T-helper 1 cell treated with Interleukin-12 subunit alpha and Interleukin-12 subunit beta and Interleukin-4 antibody, amounts not matched to agents 30 μg/mL and 1 μg/mL, for 36 hours (primary cell): ENCODE measurements around the gene PLXNA3.

Experiments
- H3K27ac Mint-ChIP-seq: one replicate; pipeline ENCODE4 v1.8.0; 2021; ENCODE audit warnings: mild to moderate bottlenecking, mixed read lengths
- H3K27me3 Mint-ChIP-seq: one replicate; pipeline ENCODE4 v1.8.0; 2021; ENCODE audit warnings: low read depth, mixed read lengths
- H3K36me3 Mint-ChIP-seq: one replicate; pipeline ENCODE4 v1.8.0; 2021; ENCODE audit warnings: low read depth, mixed read lengths
- H3K4me1 Mint-ChIP-seq: one replicate; pipeline ENCODE4 v1.8.0; 2021; ENCODE audit warnings: low read depth, mixed read lengths
- H3K4me3 Mint-ChIP-seq: one replicate; pipeline ENCODE4 v1.8.0; 2021; ENCODE audit warnings: mild to moderate bottlenecking, moderate library complexity, mixed read lengths
- H3K9me3 Mint-ChIP-seq: one replicate; pipeline ENCODE4 v1.8.0; 2021; ENCODE audit warnings: mixed read lengths

PLXNA3 gene

DNA sequence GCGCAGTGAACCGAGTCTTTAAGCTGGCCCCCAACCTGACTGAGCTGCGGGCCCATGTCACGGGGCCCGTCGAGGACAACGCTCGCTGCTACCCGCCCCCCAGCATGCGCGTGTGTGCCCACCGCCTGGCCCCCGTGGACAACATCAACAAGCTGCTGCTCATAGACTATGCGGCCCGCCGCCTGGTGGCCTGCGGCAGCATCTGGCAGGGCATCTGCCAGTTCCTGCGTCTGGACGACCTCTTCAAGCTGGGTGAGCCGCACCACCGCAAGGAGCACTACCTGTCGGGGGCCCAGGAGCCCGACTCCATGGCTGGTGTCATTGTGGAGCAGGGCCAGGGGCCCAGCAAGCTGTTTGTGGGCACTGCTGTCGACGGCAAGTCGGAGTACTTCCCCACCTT, 2.2 kb downstream of the PLXNA3 start:
- H3K27ac Mint-ChIP-seq, result no peak overlapping the region
- peaks cover 7% of the 10 kb centered on the region for H3K4me1 Mint-ChIP-seq
- peak overlapping the region; percentile 21 for H3K4me3 Mint-ChIP-seq
- H3K36me3 Mint-ChIP-seq, result peaks cover 4% of the 10 kb centered on the region
- H3K9me3 Mint-ChIP-seq, result no peaks in the 10 kb centered on the region
- no peaks in the 10 kb centered on the region for H3K27me3 Mint-ChIP-seq

DNA sequence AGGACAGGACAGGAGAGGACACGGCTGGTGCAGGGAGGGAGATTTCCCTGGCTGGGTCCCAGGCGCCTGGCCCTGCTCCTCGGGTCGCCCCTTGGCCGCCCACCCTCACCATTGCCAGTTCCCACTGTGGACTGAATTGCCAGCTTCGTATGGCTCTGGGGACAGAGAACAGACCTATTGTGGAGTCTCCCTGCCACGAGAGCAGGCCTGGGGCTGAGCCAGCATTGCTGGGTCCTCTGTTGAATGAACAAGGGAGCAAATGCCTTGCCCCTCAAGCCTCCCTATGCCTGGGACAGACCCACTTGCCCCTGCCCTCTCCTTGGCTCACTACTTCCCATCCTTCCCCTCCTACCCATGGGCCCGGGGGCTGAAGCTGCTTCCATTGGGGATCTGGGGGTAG, 4.3 kb downstream of the PLXNA3 start:
- no peak overlapping the region for H3K27ac Mint-ChIP-seq

DNA sequence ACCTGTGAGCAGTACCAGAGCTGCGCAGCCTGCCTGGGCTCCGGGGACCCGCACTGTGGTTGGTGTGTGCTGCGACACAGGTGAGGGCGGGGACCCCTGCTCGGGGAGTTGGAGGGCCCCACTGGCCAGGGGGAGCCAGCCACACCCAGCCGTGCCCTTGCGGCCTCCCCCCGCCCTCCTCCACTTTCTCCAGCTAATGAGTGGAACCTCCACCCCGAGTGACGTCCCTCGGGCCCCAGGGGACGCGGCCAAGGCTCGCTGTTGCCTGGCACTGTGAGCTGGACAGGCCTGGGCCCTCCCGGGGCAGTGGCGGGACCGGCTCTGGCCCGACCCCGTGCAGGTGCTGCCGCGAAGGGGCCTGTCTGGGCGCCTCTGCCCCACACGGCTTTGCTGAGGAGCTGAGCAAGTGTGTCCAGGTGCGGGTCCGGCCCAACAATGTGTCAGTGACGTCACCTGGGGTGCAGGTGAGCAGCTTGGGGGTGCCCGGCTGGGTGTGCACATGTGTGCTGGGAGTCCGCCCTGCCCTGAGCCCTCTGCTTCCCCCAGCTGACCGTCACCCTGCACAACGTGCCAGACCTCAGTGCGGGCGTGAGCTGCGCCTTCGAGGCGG, 5.6 kb downstream of the PLXNA3 start:
- Mint-ChIP-seq H3K4me1 (peaks cover 3% of the 10 kb centered on the region), H3K4me3 (no peak overlapping the region), H3K27me3 (no peaks in the 10 kb centered on the region), H3K27ac (no peak overlapping the region), H3K9me3 (no peaks in the 10 kb centered on the region), H3K36me3 (peaks cover 4% of the 10 kb centered on the region)

More for the DNA sequence above, 4.3 kb downstream of the PLXNA3 start:
- H3K4me3 Mint-ChIP-seq, result no peak overlapping the region
- peaks cover 5% of the 10 kb centered on the region for H3K4me1 Mint-ChIP-seq
- H3K36me3 Mint-ChIP-seq, result peaks cover 4% of the 10 kb centered on the region
- no peaks in the 10 kb centered on the region for H3K27me3 Mint-ChIP-seq
- H3K9me3 Mint-ChIP-seq, result no peaks in the 10 kb centered on the region

DNA sequence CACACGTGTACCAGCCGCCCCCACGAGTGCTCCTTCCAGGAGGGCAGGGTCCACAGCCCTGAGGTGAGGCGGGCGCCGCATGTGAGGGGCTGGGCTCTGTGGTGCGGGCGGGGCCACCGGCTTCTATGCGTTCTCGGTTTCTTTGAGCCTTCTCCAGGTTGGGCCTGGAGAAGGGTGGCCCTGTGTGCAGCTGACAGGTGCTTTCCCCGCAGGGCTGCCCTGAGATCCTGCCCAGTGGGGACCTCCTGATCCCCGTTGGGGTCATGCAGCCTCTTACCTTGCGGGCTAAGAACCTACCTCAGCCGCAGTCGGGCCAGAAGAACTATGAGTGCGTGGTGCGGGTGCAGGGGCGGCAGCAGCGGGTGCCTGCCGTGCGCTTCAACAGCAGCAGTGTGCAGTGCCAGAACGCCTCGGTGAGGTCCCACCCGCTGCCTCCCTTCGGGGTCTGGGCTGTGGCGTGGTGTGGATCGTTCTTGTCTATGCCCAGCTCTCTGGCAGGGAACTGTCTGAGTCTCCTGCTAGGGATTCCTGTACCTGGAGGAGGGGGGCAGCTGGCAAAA, 6.8 kb downstream of the PLXNA3 start:
- no peaks in the 10 kb centered on the region for H3K4me1 Mint-ChIP-seq
- H3K36me3 Mint-ChIP-seq, result peaks cover 4% of the 10 kb centered on the region
- H3K9me3 Mint-ChIP-seq, result no peaks in the 10 kb centered on the region
- no peak overlapping the region for H3K27ac Mint-ChIP-seq
- no peaks in the 10 kb centered on the region for H3K27me3 Mint-ChIP-seq
- H3K4me3 Mint-ChIP-seq, result no peak overlapping the region

DNA sequence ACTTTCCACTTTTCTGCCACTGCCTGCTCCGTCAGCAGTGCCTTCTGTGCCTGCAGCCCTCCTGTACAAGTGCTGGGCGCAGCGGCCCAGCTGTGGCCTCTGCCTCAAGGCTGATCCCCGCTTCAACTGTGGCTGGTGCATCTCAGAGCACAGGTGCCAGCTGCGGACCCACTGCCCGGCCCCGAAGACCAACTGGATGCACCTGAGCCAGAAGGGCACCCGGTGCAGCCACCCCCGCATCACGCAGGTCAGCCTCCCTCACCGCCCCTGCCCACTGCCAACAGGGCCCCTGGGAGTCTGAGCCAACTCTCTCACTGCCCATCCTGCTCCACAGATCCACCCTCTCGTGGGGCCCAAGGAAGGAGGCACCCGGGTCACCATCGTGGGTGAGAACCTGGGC, 7.5 kb downstream of the PLXNA3 start:
- Mint-ChIP-seq H3K9me3 (no peaks in the 10 kb centered on the region), H3K27me3 (no peaks in the 10 kb centered on the region), H3K36me3 (peaks cover 4% of the 10 kb centered on the region), H3K27ac (no peak overlapping the region), H3K4me3 (no peak overlapping the region), H3K4me1 (no peaks in the 10 kb centered on the region)

DNA sequence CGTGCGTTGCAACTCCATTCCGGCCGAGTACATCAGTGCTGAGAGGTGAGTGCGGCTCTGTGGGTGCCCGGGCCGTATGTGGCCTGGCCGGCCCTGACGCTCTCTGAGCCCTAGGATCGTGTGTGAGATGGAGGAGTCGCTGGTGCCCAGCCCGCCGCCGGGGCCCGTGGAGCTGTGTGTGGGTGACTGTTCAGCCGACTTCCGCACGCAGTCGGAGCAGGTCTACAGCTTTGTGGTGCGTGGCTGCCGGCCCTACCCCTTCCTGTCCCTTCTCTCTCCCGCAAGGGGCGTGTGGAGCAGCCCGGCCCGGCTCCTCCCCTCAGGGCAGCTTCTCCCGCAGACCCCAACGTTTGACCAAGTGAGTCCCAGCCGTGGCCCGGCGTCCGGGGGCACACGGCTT, 8.0 kb downstream of the PLXNA3 start:
- H3K27ac Mint-ChIP-seq, result no peak overlapping the region
- peaks cover 3% of the 10 kb centered on the region for H3K36me3 Mint-ChIP-seq
- H3K9me3 Mint-ChIP-seq, result no peaks in the 10 kb centered on the region
- no peaks in the 10 kb centered on the region for H3K4me1 Mint-ChIP-seq
- no peak overlapping the region for H3K4me3 Mint-ChIP-seq
- H3K27me3 Mint-ChIP-seq, result no peaks in the 10 kb centered on the region

DNA sequence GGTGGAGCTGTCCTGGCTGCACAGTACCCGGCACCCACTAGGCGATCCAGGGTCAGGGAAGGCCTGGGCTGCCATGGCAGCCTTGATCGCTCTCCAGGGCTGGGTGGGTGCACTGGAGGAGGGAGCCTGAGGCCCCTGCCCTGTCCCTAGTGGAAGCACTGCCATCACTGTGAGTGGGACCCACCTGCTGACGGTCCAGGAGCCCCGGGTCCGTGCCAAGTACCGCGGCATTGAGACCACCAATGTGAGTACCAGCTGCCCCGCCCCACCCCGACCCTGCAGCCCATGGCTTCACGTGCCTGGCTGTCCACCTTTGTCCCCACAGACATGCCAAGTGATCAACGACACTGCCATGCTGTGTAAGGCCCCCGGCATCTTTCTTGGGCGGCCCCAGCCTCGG, 8.8 kb downstream of the PLXNA3 start:
- Mint-ChIP-seq H3K27me3 (no peaks in the 10 kb centered on the region), H3K4me3 (no peak overlapping the region), H3K36me3 (peaks cover 2% of the 10 kb centered on the region), H3K9me3 (no peaks in the 10 kb centered on the region), H3K4me1 (no peaks in the 10 kb centered on the region), H3K27ac (no peak overlapping the region)

DNA sequence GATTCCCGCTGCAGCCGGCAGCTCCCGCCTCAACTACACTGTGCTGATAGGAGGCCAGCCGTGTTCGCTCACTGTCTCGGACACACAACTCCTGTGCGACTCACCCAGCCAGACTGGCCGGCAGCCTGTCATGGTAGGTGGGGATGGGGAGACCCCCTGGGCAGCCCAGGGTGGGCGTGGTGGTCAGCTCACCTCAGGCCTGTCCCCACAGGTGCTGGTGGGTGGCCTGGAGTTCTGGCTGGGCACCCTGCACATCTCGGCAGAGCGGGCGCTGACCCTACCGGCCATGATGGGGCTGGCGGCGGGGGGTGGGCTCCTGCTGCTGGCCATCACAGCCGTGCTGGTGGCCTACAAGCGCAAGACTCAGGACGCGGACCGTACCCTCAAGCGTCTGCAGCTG, 9.5 kb downstream of the PLXNA3 start:
- no peaks in the 10 kb centered on the region for H3K9me3 Mint-ChIP-seq
- no peak overlapping the region for H3K4me3 Mint-ChIP-seq
- H3K36me3 Mint-ChIP-seq, result peaks cover 2% of the 10 kb centered on the region
- no peaks in the 10 kb centered on the region for H3K27me3 Mint-ChIP-seq
- no peak overlapping the region for H3K27ac Mint-ChIP-seq
- no peaks in the 10 kb centered on the region for H3K4me1 Mint-ChIP-seq

DNA sequence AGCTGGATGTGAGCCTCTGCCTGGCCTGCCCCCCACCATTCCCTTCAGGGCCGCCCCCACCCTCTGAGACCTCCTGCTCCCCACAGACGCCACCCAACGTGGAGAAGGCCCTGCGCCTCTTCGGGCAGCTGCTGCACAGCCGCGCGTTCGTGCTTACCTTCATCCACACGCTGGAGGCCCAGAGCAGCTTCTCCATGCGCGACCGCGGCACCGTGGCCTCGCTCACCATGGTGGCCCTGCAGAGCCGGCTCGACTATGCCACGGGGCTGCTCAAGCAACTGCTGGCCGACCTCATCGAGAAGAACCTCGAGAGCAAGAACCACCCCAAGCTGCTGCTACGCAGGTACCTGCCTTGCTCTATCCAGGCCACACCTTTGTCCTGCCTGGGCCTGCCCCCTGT, 10.1 kb downstream of the PLXNA3 start:
- Mint-ChIP-seq H3K36me3 (no peaks in the 10 kb centered on the region), H3K27ac (no peak overlapping the region), H3K9me3 (no peaks in the 10 kb centered on the region), H3K4me3 (no peak overlapping the region), H3K4me1 (no peaks in the 10 kb centered on the region), H3K27me3 (no peaks in the 10 kb centered on the region)

DNA sequence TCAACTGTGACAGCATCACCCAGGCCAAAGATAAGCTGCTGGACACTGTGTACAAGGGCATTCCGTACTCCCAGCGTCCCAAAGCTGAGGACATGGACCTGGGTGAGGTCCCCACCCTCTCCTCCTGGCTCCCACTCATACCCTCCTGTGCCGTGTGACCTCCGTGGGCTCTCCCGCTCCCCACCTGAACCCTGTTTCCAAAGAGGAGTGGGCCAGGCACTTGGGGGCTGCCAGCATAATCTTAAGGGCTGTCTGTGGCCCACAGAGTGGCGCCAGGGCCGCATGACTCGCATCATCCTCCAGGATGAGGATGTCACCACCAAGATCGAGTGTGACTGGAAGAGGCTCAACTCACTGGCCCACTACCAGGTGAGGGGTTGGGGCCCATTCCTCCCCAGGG, 11.0 kb downstream of the PLXNA3 start:
- no peak overlapping the region for H3K27ac Mint-ChIP-seq
- H3K27me3 Mint-ChIP-seq, result no peaks in the 10 kb centered on the region
- H3K9me3 Mint-ChIP-seq, result no peaks in the 10 kb centered on the region
- no peaks in the 10 kb centered on the region for H3K4me1 Mint-ChIP-seq
- no peaks in the 10 kb centered on the region for H3K36me3 Mint-ChIP-seq
- no peak overlapping the region for H3K4me3 Mint-ChIP-seq

DNA sequence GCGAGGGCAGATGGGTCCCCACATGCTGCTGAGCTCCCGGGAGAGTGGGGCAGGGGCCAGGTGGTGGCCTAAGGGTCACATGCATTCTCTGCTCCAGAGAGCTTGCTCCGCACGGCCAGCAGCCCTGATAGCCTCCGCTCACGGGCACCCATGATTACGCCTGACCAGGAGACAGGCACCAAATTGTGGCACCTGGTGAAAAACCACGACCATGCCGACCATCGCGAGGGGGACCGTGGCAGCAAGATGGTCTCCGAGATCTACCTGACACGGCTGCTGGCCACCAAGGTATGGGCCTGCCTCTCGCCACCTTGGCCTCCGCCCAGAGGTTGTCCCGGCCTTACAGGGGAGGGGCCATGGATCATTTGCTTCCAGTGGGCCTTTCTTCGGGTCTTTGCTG, 11.8 kb downstream of the PLXNA3 start:
- Mint-ChIP-seq H3K4me1 (no peaks in the 10 kb centered on the region), H3K27ac (no peak overlapping the region), H3K36me3 (no peaks in the 10 kb centered on the region), H3K27me3 (no peaks in the 10 kb centered on the region), H3K9me3 (no peaks in the 10 kb centered on the region), H3K4me3 (no peak overlapping the region)

DNA sequence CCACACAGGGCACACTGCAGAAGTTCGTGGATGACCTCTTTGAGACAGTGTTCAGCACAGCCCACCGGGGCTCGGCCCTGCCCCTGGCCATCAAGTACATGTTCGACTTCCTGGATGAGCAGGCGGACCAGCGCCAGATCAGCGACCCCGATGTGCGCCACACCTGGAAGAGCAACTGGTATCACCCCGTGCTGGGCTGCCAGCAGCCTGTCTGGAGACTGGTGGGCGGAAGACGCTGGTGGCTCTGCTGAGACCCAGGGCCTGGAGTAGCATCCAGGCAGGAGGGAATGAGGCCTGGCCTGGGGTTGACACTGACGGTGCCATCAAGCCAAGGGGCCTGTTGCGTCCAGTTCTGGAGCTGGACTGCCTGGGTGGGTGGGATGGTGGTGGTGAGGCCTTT, 12.4 kb downstream of the PLXNA3 start:
- Mint-ChIP-seq H3K36me3 (no peaks in the 10 kb centered on the region), H3K4me3 (no peak overlapping the region), H3K27me3 (no peaks in the 10 kb centered on the region), H3K4me1 (peaks cover 2% of the 10 kb centered on the region), H3K9me3 (no peaks in the 10 kb centered on the region), H3K27ac (no peak overlapping the region)

DNA sequence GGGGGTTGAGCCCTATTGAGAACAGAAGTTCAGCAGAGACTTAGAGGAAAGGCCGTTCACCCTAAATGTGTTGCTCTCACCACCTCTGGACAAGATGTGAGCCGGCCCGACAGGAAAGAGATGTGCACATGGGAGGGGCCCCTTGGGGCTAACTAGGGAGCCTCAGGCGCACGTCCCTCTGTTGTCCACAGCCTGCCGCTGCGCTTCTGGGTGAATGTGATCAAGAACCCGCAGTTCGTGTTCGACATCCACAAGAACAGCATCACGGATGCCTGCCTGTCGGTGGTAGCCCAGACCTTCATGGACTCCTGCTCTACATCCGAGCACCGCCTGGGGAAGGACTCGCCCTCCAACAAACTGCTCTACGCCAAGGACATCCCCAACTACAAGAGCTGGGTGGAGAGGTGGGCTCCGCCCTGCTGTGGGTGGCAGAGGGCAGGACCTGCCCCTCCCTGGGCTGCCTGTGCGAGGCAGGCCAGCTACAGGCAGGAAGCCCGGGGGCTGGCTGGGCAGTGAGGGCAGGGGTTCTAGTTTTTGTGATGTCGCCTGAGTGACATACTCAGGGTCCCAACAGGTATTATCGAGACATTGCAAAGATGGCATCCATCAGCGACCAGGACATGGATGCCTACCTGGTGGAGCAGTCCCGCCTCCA, 13.0 kb downstream of the PLXNA3 start:
- H3K4me3 Mint-ChIP-seq, result no peak overlapping the region
- no peaks in the 10 kb centered on the region for H3K9me3 Mint-ChIP-seq
- no peaks in the 10 kb centered on the region for H3K36me3 Mint-ChIP-seq
- H3K27me3 Mint-ChIP-seq, result no peaks in the 10 kb centered on the region
- no peak overlapping the region for H3K27ac Mint-ChIP-seq
- peaks cover 4% of the 10 kb centered on the region for H3K4me1 Mint-ChIP-seq

DNA sequence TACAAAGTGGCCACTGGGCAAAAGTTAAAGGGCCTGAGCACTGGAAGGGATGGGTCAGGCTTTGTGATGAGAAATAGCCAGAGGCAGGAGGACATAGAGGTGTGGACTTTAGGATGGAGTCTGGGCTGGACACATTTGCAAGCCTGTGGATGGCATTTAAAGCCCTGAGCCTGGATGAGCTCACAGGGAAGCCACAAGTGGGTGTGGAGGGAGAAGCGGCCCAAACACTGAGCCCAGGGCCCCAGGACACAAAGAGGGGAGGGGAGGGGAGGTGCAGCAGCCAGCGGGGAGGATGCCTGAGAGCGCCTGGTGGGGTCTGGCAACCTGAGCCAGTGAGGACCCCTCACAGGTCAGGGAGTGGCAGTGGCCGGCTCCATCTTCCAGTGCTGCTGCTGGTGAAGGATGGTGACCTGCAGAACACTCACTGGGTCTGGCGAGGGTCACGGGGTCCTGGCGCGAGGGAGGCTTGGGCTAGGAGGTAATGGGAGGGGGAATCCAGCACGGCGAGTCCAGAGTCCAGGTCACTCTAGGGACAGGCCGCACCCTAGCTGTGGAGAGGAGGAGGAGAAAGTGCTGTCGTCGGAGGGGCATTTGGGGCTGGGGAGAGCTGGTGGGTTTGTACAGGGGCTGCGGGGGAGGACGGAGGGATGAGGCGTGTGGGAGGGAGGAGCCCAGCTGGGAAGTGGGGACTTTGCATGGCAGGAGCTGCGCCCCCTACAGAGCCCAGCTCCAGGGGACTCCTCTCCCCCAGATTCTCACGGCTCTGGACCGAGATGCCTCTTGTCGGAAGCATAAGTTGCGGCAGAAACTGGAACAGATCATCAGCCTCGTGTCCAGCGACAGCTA, 14.0 kb downstream of the PLXNA3 start:
- no peaks in the 10 kb centered on the region for H3K27me3 Mint-ChIP-seq
- peaks cover 7% of the 10 kb centered on the region for H3K4me1 Mint-ChIP-seq
- no peak overlapping the region for H3K27ac Mint-ChIP-seq
- no peaks in the 10 kb centered on the region for H3K36me3 Mint-ChIP-seq
- no peaks in the 10 kb centered on the region for H3K9me3 Mint-ChIP-seq
- no peak overlapping the region for H3K4me3 Mint-ChIP-seq
